Esophagus squamous epithelium (tissue), 4 donors: ENCODE data around the gene HSFX1.
"Not testable (repeated sequence)": the region's sequence is repeated elsewhere in the genome, so short reads cannot be mapped to it uniquely, and the experiment has no call there.

Experiments
- POLR2A ChIP-seq, 4 donors: fragments of 450-650 bp; IDR thresholded peaks; one replicate each; pipeline ENCODE4 v1.6.1; 2017; ENCODE audit warnings: antibody characterized with exemption in 4 of 4, mild to moderate bottlenecking in 4 of 4, moderate library complexity in 3 of 4
- TF ChIP-seq, protein P1 (sequence below), 6 experiments: fragments of 450-650 bp in 4 of 6; fragments of 200-600 bp in 2 of 6; sonication (generic) in 2 of 6; IDR thresholded peaks; one replicate each; pipeline ENCODE4 v1.5.1; 2016 to 2019; ENCODE audit warnings: antibody characterized with exemption in 6 of 6, mild to moderate bottlenecking in 4 of 6, moderate library complexity in 4 of 6

DNA sequence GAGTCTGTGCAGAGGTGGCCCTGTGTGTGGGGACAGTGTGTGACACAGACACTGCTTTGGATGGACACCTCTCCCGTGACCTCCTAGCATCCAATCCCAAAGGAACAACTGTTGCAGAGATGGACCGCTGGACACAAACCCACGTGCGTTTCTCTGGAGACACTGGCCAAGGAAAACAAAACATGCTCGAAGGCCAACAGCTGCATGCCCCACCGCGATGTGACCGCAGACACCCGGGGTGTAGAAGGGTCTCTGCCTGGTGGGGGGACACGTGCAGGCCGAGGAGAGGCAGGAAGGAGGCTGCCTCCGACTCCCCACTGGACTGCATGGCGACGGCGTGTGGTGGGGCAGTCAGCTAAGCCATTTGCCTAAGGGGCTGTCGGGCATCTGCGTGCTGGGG, at the start of gene HSFX1:
- TF ChIP-seq, protein P1, sequence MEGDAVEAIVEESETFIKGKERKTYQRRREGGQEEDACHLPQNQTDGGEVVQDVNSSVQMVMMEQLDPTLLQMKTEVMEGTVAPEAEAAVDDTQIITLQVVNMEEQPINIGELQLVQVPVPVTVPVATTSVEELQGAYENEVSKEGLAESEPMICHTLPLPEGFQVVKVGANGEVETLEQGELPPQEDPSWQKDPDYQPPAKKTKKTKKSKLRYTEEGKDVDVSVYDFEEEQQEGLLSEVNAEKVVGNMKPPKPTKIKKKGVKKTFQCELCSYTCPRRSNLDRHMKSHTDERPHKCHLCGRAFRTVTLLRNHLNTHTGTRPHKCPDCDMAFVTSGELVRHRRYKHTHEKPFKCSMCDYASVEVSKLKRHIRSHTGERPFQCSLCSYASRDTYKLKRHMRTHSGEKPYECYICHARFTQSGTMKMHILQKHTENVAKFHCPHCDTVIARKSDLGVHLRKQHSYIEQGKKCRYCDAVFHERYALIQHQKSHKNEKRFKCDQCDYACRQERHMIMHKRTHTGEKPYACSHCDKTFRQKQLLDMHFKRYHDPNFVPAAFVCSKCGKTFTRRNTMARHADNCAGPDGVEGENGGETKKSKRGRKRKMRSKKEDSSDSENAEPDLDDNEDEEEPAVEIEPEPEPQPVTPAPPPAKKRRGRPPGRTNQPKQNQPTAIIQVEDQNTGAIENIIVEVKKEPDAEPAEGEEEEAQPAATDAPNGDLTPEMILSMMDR (IDR thresholded peaks at IDR 0.05): not testable (repeated sequence)
- not testable (repeated sequence) for TF ChIP-seq POLR2A (IDR thresholded peaks at IDR 0.05)
